ENCODE results near the gene DCC. TPM values are rescaled to one million over a fixed set of nuclear protein-coding genes. Genes with fewer than 3 reads are reported as not detected.

The DCC gene
- total RNA-seq, 1 donor from 2014 or later, result 0.24 TPM

- H3K4me3 Mint-ChIP-seq (ENCODE audit: unreplicated experiment), result no peak overlapping the region
- H3K36me3 Mint-ChIP-seq (ENCODE audit: unreplicated experiment), result no peaks in the 10 kb centered on the region
- H3K27ac Mint-ChIP-seq (ENCODE audit: unreplicated experiment), result no peak overlapping the region
- peaks cover 6% of the 10 kb centered on the region for H3K9me3 Mint-ChIP-seq (ENCODE audit: unreplicated experiment)
- no peaks in the 10 kb centered on the region for H3K4me1 Mint-ChIP-seq (ENCODE audit: unreplicated experiment)
- TF ChIP-seq CTCF (IDR thresholded peaks at IDR 0.05), result no peak
- no peaks in the 10 kb centered on the region for H3K27me3 Mint-ChIP-seq (ENCODE audit: unreplicated experiment)
- no peak for DNase-seq (ENCODE audit: extremely low spot score, unreplicated experiment)
Measured at GRCh38 chr18:53541924-53542323, 1201.9 kb downstream of the DCC start.

- H3K27me3 Mint-ChIP-seq (ENCODE audit: unreplicated experiment), result no peaks in the 10 kb centered on the region
- H3K9me3 Mint-ChIP-seq (ENCODE audit: unreplicated experiment), result peaks cover 11% of the 10 kb centered on the region
- DNase-seq (ENCODE audit: extremely low spot score, unreplicated experiment), result no peak
- no peaks in the 10 kb centered on the region for H3K4me1 Mint-ChIP-seq (ENCODE audit: unreplicated experiment)
- no peak for TF ChIP-seq CTCF (IDR thresholded peaks at IDR 0.05)
- H3K27ac Mint-ChIP-seq (ENCODE audit: unreplicated experiment), result no peak overlapping the region
- H3K4me3 Mint-ChIP-seq (ENCODE audit: unreplicated experiment), result no peak overlapping the region
- no peaks in the 10 kb centered on the region for H3K36me3 Mint-ChIP-seq (ENCODE audit: unreplicated experiment)
Measured at GRCh38 chr18:53543711-53544110, 1203.7 kb downstream of the DCC start.

GRCh38 chr18:53544917-53545316 lies 1204.9 kb downstream of the DCC start:
- no peak overlapping the region for H3K4me3 Mint-ChIP-seq (ENCODE audit: unreplicated experiment)
- H3K36me3 Mint-ChIP-seq (ENCODE audit: unreplicated experiment), result no peaks in the 10 kb centered on the region
- H3K27ac Mint-ChIP-seq (ENCODE audit: unreplicated experiment), result no peak overlapping the region
- no peak for TF ChIP-seq CTCF (IDR thresholded peaks at IDR 0.05)
- no peak for DNase-seq (ENCODE audit: extremely low spot score, unreplicated experiment)
- peaks cover 15% of the 10 kb centered on the region for H3K9me3 Mint-ChIP-seq (ENCODE audit: unreplicated experiment)
- H3K4me1 Mint-ChIP-seq (ENCODE audit: unreplicated experiment), result no peaks in the 10 kb centered on the region
- no peaks in the 10 kb centered on the region for H3K27me3 Mint-ChIP-seq (ENCODE audit: unreplicated experiment)

GRCh38 chr18:53551868-53552426 lies 1212.0 kb downstream of the DCC start:
- no peaks in the 10 kb centered on the region for H3K36me3 Mint-ChIP-seq (ENCODE audit: unreplicated experiment)
- no peaks in the 10 kb centered on the region for H3K4me1 Mint-ChIP-seq (ENCODE audit: unreplicated experiment)
- no peak overlapping the region for H3K27ac Mint-ChIP-seq (ENCODE audit: unreplicated experiment)
- peaks cover 13% of the 10 kb centered on the region for H3K9me3 Mint-ChIP-seq (ENCODE audit: unreplicated experiment)
- TF ChIP-seq CTCF (IDR thresholded peaks at IDR 0.05), result no peak
- no peak for DNase-seq (ENCODE audit: extremely low spot score, unreplicated experiment)
- no peak overlapping the region for H3K4me3 Mint-ChIP-seq (ENCODE audit: unreplicated experiment)
- no peaks in the 10 kb centered on the region for H3K27me3 Mint-ChIP-seq (ENCODE audit: unreplicated experiment)

GRCh38 chr18:53553030-53553429 lies 1213.0 kb downstream of the DCC start:
- Mint-ChIP-seq H3K36me3 (ENCODE audit: unreplicated experiment) (no peaks in the 10 kb centered on the region), H3K9me3 (ENCODE audit: unreplicated experiment) (peaks cover 20% of the 10 kb centered on the region), H3K4me3 (ENCODE audit: unreplicated experiment) (no peak overlapping the region), H3K27me3 (ENCODE audit: unreplicated experiment) (no peaks in the 10 kb centered on the region), H3K27ac (ENCODE audit: unreplicated experiment) (no peak overlapping the region), H3K4me1 (ENCODE audit: unreplicated experiment) (no peaks in the 10 kb centered on the region)
- DNase-seq (ENCODE audit: extremely low spot score, unreplicated experiment), result no peak
- TF ChIP-seq CTCF (IDR thresholded peaks at IDR 0.05), result no peak
